Measurements from ENCODE around the gene KRTCAP2. TPM values are rescaled to one million over a fixed set of nuclear protein-coding genes. Genes with fewer than 3 reads are reported as not detected.

The KRTCAP2 gene
- total and polyA plus RNA-seq, 10 of the 15 experiments (the other 5 are each of a cell fraction or from before 2014, with no cell fraction given), result 61.3 to 238 (median 141) TPM

GRCh38 chr1:155195201-155196102 lies 22.3 kb upstream of the KRTCAP2 start:
- no TSS peak for BruUV-seq (replicated peaks)
- FAIRE-seq (no peak), DNase-seq (ENCODE audit: low read depth, low spot score) (no peak), ATAC-seq (no peak)
- TF ChIP-seq ZNF622 (IDR thresholded peaks at IDR 0.05) (no peak), NKRF (conservative IDR thresholded peaks at IDR 0.05) (no peak), PAX8 (IDR thresholded peaks at IDR 0.05) (no peak), JUNB (IDR thresholded peaks at IDR 0.05) (no peak), TCF3 (IDR thresholded peaks at IDR 0.05; ENCODE audit: borderline replicate concordance, insufficient read depth, low read depth, low read length) (no peak), BHLHE40 (IDR thresholded peaks at IDR 0.05; ENCODE audit: borderline replicate concordance in 1 of 2, low read depth in 2 of 2, low read length in 1 of 2) (no peak), SIN3A (IDR thresholded peaks at IDR 0.05; ENCODE audit: low read depth, low read length) (no peak), EP300 (IDR thresholded peaks at IDR 0.05; ENCODE audit: borderline replicate concordance in 1 of 2, control insufficient read depth in 1 of 2, low read depth in 2 of 2, low read length in 2 of 2) (no peak), SP1 (IDR thresholded peaks at IDR 0.05; ENCODE audit: low read depth, low read length) (no peak), HDAC6 (IDR thresholded peaks at IDR 0.05; ENCODE audit: unreplicated experiment) (no peak), SMAD1 (IDR thresholded peaks at IDR 0.05; ENCODE audit: low read depth, partially characterized antibody) (no peak), IRF4 (IDR thresholded peaks at IDR 0.05; ENCODE audit: low read depth, low read length) (no peak), IKZF1 (conservative IDR thresholded peaks at IDR 0.05) (no peak), E2F4 (IDR thresholded peaks at IDR 0.05; ENCODE audit: low read depth, low read length) (no peak), ZNF274 (IDR thresholded peaks at IDR 0.05; ENCODE audit: insufficient read depth, insufficient read length) (no peak), E2F8 (IDR thresholded peaks at IDR 0.05; ENCODE audit: low read depth, partially characterized antibody) (no peak)
- Histone ChIP-seq H3K4me3 (no peak overlapping the region), H3K27me3 (replicated peaks in 1 of 2; ENCODE audit: control insufficient read depth in 2 of 2, insufficient read depth in 2 of 2, low read length in 1 of 2) (no peaks in the 10 kb centered on the region; a peak in 1 of 4 replicates), H3K4me2 (ENCODE audit: control insufficient read depth, insufficient read depth) (no peak overlapping the region; the same call in 1 of the 2 replicates), H4K20me1 (ENCODE audit: control insufficient read depth, insufficient read depth) (no peaks in the 10 kb centered on the region), H3K9me3 (replicated peaks; ENCODE audit: control insufficient read depth, insufficient read depth, low read length) (no peaks in the 10 kb centered on the region), H2AFZ (ENCODE audit: control insufficient read depth, low read depth, low read length) (no peak overlapping the region), H3K36me3 (ENCODE audit: control insufficient read depth in 2 of 2, insufficient read depth in 2 of 2, low read length in 1 of 2) (no peaks in the 10 kb centered on the region), H3K79me2 (ENCODE audit: control insufficient read depth, insufficient read depth, low read length) (no peaks in the 10 kb centered on the region), H3K4me1 (ENCODE audit: control insufficient read depth, insufficient read depth, low read length) (peaks cover 16% of the 10 kb centered on the region), H3K9ac (ENCODE audit: control insufficient read depth, insufficient read depth, low read length) (no peak overlapping the region), H3K27ac (ENCODE audit: control insufficient read depth, insufficient read depth) (no peak overlapping the region)
- ChIA-PET RAD21 (ENCODE audit: unreplicated experiment) (interaction anchor here (1.2 to 3.5 kb wide), 6 partner anchors 10 to 29 kb away, joined by 3 to 77 read pairs (median 19); partner anchors contain the start of genes KRTCAP2, MTX1 and THBS3), SMC1A (ENCODE audit: uncharacterized antibody, unreplicated experiment) (interaction anchor here (1.0 to 3.5 kb wide), 4 partner anchors 10 to 29 kb away, joined by 6 to 46 read pairs (median 23); partner anchors contain the start of genes KRTCAP2 and TRIM46), POLR2A (interaction anchor here (0.6 to 3.5 kb wide), 11 partner anchors 10 to 128 kb away, joined by 3 to 77 read pairs (median 9); partner anchors contain the start of genes KRTCAP2, MTX1, THBS3 and TRIM46), CTCF (interaction anchor here (0.9 to 5.2 kb wide), 11 partner anchors 9 to 127 kb away, joined by 3 to 244 read pairs (median 15); partner anchors contain the start of genes KRTCAP2, MTX1, THBS3 and TRIM46)
- intact Hi-C loops (cut with micrococcal nuclease; ENCODE audit: unreplicated experiment), result no loop called here
- in situ Hi-C loops (cut with MboI), result no loop called here
- WGBS (ENCODE audit: insufficient coverage, insufficient replicate concordance, low lambda C conversion rate, missing lambda C conversion rate), result 63% methylated on average over 11 of the region's 27 CpGs

Measured in GM12878 (cell line).